ENCODE measurements around the gene ADAMTSL1.

ADAMTSL1 gene

DNA sequence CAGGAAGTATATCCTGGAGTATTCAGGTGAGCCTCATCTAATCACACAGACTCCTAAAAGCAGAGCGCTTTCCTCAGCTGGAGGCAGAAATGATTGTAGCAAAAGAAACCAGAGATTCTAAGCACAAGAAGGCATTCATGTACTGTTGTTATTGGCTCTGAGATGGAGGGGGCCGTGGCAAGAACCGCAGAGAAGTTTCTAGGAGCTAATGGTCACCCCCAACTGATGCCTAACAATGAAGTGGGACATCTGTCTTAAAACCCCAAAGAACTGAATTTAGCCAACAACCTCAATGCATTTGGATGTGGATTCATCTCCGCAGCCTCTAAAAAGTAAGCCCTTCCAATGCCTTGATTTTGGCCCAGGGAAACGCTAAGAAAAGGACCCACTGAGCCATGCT, 76.3 kb downstream of the ADAMTSL1 start:
- no peak for DNase-seq (ENCODE audit: low read depth)

DNA sequence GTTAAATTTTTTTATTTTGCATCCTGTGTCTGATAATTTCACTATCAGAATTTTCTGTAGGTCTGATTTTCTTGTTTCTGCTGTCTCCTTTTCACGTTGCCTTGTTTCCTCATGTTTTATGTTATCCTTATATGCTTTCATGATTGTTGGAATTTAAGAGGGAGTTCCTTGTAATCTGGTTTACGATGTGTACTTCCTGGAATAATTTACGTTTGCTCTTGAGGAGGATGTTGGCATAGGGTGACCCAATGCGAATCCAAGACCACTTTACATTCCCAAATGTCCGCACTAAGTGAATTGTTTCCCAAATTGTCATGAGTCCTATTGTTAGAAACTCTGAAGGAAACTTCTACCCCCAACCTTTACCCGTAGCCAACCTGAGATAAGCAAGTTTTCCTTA, 80.3 kb downstream of the ADAMTSL1 start:
- DNase-seq (ENCODE audit: low read depth), result no peak

DNA sequence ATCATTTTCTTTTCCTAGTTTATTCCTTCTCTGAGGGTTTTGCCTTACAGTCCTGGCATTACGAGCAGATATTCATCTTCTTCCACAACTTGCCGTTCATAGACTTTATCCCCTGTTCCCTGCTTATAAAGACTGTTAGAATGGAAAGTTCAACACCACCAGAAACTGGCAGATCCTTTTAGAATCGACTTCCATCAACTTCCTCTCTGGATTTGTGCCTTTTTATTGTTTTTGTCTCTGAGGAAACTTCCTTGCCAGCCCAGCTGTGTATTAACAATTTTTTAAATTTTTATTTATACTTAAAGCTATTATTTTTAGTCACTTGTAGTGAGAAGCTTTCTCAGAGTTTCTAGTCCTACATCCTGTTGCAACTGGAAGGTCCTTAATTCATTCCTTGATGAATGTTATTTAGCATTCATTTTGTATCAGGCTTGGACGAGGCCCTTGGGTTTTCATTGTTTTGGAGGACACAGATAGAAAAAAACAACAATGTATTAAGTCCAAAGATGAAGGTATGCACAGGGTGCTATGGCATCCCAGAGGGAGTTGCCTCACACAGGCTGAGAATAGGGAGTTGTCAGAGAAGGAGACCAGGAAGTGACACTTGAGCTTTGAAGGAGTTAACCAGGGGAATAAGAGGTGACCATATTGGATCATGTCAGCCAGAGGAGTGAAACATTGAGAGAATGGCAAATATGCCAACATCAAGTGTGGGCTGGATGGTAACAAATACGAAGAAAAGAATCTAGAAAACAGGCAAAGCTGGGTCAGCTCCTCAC, 81.3 kb downstream of the ADAMTSL1 start:
- DNase-seq (ENCODE audit: low read depth), result no peak

DNA sequence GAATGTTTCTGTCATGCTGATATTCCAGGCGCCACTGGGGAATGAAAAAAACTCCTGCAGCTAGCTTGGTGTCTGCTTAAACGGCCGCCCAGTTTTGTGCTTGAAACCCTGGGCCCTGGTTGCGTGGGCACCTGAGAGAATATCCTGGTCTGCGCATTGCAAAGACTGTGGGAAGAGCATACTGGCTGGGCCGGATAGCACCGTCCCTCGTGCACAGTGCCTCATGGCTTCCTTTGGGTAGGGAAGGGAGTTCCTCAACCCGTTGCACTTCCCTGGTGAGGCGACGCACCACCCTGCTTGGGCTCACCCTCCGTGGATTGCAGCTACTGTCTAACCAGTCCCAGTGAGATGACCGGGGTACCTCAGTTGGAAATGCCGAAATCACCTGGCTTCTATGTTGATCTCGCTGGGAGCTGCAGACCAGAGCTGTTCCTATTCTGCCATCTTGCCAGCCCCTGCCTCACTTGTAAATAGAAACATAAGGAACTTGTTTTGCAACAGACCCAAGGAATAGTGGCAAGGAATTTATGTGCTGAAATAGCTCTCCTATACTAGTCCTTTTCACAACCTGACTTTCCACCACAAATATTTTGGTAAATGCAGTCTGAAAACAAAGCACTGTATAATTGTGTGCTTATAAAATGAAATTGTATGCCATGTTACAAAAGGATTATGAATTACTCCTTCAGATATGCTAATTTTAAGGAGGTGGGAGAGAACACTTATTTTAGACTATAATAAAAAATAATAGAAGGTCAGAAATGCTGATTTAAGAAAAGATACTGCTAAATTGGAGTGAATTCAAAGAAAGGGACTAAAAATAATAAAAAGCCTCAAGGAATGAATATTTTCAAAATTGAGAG, 90.3 kb downstream of the ADAMTSL1 start:
- DNase-seq (ENCODE audit: low read depth), result no peak

DNA sequence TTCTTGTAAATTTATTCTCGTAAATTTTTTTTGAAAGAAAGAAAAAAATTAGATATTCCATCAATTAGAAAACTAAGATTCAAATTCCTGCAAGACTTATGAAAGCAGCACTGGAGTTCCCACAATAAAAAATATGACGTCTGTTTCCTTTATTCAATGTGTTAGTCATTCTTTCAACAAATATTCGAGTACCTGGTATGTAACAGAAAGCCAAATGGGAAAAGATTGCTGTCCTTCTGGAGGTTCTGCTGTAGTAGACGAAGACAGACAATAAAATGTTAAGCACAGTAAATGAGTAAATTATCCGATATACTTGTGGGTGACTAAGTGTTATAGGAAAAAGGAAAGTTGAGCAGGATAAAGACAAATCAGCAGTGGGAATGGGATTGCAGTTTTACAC, 92.2 kb downstream of the ADAMTSL1 start:
- DNase-seq (ENCODE audit: low read depth), result no peak

DNA sequence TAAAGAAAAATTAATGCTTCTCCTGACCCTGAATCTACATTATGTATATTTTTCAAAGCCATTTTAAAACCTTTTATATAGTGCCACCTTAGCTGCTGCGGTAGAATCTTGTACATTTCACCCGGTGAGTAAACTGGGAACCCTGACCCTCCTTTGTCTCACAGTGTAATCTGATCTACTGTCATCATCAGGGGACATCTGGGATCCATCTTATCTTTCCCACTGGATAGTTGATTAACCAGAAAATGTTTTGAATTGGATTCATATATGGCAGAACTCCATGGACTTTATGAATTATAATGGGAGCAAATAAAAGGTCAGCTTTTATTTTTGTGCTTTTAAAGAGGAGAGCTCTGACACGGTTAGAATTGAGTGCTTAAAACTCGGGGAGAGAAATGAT, 95.0 kb downstream of the ADAMTSL1 start:
- no peak for DNase-seq (ENCODE audit: low read depth)

DNA sequence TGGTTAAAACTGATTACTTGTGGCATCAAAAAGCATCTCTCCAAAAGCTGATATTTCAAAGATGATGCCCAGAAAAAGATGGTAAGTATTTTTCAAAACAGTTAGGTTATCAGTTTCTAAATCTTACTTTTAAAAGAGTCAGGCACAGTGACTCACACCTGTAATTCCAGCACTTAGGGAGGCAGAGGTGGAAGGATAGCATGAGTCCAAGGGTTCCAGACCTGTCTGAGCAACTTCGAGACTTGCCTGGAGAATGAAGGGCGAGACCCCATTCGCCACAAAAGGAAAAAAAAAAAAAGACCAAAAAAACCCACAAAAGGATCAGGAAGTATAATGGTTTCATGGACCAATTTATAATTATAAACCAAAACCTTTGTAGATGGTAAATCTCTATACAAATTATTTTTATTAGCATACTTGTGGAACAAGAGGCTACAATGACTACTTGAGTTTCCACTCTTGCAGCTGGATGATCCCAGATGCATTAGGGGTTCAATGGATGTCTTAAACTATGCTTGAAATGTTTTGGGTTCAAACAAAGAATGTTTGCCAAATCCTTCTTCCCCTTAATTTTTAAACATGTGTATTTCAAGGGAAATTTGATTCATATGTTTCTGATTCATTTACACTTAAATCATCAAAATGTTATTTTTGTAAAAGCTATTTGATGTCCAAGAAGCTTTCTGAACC, 96.1 kb downstream of the ADAMTSL1 start:
- no peak for DNase-seq (ENCODE audit: low read depth)

DNA sequence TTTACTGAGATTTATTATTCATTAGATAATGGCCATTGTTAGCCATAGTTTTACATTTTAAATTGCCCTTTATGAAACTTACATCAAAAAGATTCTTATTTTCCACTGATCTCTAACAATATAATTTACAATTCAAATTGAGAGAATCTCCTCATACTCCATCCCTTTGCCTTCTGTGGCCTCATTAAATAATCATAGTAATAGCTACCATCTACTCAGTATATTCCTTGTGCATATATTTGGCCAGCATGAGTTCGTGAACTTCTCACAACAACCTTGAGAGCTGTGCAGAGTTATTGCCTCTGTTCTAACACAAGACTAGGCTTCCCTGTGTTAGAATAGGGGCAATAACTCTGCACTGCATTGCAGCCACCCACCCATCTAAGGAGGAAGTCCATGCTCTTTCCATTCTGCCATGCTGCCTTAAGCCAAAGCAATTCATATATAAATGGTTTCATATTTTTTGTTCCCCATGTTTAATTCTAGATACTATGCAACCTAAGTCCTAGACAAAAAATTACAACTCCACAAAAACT, 99.1 kb downstream of the ADAMTSL1 start:
- DNase-seq (ENCODE audit: low read depth), result no peak

DNA sequence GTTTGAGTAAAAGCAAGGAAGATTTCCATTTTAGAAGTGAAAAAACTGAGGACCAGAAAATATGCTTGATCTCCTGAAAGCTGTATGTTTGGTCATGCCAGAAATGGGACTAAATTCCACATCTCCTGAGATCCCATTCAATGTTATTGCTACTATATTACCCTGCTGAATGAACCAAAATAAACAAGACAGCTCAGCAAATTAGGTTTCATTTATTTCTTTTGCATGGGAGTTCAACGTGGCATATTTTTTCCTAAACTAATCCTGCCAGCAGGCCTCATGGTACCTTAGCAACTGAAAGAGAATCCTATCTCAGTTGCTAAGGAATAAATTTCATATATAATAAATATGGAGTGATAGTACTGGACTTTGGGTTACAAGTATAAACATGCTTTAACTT, 101.7 kb downstream of the ADAMTSL1 start:
- DNase-seq (ENCODE audit: low read depth), result no peak

DNA sequence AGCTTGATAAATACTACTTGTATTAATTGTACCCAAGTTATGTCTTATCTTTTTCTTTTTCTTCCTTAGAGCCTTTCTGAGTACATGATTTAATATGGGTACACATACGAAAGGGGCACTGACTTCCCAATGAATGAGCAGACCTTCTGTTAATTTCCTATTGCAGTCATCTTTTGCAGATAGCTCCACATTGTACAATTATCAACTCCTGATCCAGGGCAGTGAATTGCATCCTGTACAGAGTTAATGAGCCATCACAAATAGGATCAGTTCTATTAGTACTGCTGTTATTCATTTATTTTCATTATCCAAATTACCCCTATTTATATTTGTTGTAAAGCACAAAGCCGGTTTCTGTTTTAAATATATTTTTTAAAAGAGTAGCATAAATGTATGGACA, 105.6 kb downstream of the ADAMTSL1 start:
- DNase-seq (ENCODE audit: low read depth), result no peak

DNA sequence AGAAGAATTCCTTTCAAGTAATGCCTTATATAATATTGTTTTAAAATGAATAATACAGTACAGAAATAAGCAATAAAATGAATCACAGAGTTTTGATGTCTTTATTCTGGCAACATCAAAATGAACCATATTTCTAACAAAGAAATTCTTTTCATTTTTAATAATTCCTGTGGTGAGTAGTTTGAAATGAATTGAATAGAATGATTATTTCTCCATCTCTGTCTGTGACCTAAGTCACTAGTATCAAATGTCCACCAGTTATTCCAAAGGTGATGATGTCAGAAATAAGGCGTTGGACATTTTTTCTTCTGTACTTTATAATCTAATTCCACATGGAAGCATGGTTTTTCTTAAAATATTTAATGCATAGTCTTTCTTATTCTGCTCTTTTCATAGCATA, 106.2 kb downstream of the ADAMTSL1 start:
- no peak for DNase-seq (ENCODE audit: low read depth)

DNA sequence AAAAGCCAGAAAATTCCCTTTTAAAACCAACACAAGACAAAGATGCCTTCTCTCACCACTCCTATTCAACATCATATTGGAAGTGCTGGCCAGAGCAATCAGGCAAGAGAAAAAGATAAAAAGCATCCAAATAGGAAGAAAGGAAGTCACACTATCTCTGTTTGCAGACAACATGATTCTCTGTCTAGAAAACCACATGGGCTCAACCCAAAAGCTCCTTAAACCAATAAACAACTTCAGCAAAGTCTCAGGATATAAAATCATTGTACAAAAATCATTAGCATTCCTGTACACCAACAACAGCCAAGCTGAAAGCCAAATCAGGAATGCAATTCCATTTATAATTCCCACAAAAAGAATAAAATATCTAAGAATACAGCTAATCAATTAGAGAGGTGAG, 112.0 kb downstream of the ADAMTSL1 start:
- DNase-seq (ENCODE audit: low read depth), result no peak

DNA sequence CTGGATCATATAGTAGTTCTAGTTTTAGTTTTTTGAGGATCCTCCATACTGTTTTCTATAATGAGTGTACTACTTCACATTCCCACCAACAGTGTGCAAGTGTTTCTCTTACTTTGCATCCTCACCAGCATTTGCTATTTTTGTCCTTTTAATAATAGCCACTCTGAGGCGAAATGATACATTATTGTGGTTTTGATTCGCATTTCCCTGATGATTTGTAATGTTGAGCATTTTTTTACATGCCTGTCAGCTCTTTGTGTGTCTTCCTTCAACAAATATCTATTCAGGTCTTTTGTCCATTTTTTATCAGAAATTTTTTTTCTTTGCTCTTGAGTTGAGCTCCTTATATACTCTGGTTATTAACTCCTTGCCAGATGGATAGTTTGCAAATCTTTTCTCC, 114.0 kb downstream of the ADAMTSL1 start:
- DNase-seq (ENCODE audit: low read depth), result no peak

DNA sequence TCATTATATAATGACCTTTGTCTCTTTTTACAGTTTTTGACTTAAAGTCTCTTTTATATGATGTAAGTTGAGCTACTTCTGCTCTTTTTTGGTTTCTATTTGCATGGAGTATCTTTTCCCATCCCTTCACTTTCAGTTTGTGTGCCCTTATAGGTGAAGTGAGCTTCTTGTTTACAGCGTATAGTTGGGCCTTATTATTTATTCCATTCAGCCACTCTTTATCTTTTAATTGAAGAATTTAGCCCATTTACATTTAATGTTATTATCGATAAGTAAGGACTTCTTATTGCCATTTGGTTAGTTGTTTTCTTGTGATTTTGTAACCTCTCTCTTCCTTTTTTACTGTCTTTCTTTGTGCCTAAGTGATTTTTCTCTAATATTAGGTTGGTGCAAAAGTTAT, 117.3 kb downstream of the ADAMTSL1 start:
- no peak for DNase-seq (ENCODE audit: low read depth)

DNA sequence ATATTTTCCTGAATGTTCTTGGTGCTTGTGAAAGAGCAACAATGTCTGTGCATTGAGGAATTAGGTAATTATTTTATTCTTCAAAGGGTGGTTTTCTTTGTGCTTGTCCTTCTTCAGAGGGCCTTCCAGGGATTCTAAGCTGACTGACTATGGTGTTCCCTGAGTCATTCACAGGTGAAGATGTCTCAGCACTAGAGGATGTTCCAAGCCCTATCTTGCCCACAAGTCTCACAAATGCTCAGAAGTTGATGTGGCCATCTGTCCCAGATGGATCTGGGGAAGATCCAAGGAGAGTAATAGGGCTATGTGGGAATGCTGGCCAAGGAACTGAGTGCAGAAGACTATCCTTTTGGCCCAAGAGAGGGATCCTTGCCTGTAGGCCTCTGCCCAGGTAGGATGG, 120.9 kb downstream of the ADAMTSL1 start:
- DNase-seq (ENCODE audit: low read depth), result no peak

DNA sequence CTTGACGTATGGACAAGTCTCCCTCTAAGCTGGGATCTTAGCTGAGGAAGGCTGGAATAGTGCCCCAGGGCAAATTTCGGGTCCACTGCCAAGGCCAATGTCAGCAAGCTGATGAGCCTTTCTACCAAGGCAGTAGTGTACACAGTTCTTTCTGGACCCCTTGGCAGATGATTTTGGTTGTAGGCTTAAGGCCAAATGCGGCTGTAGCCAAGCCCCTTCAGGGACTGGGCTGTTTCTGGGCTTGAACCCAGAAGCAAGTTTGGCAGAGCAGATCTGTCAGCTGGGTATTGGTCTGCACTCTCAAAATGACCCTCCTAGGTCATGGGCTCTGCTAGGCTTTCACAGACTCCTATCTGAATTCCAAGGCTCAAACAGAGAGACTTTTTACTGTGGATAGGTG, 121.6 kb downstream of the ADAMTSL1 start:
- no peak for DNase-seq (ENCODE audit: low read depth)

DNA sequence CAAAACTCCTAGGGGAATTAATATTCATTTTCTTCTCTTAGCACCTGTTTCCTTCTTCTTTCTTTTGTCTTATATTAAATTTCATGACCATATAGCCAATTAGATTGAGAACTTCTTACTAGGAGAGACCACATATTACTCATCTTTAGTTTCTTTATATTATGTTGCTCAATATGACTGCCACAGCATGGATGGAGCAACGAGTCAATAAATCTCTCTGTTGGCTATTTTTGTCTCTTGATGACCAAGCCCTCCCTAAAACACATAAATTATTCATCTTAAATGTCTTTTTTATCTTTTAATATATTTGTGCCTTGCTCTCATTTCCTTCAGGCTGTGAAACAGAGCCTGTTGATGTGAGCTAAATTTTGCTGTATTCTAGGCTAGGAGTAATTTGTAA, 123.0 kb downstream of the ADAMTSL1 start:
- DNase-seq (ENCODE audit: low read depth), result no peak

DNA sequence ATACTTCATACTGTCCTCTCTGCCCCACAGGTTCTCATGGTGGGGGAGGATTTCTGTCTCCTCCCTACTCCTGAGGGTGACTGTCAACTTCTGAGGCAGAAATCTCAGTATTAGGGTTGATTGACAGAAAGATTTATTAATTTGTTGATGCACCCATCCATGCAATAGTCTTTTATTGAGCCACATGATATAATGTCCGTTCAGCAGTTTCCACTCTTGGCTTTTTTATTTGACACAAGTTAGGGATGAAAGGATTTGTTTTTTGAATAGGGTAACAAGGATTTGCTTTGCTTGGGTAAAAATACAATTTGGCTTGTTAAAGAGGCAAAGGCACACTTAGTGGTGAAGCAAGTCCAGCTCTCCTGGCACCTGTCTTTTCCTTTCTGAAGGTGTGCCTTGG, 125.0 kb downstream of the ADAMTSL1 start:
- DNase-seq (ENCODE audit: low read depth), result no peak

DNA sequence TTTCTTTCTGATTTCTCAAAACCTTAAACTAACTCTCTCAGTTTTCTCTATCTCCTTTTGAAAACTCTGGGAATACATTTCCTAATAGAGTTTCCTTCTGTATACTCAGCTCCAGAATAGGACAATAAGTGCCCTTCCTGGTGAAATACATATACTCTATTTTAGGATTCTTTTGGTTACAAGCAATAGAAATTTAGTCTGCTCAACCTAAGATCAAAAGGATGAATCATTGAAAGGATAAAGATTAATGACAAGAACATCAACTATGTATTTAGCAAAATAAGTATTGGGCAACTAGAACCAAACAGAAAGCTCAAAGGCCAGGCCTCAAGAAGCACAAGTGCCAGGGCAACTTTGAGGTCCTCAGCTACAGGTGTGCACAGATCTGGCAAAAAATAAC, 127.1 kb downstream of the ADAMTSL1 start:
- no peak for DNase-seq (ENCODE audit: low read depth)

DNA sequence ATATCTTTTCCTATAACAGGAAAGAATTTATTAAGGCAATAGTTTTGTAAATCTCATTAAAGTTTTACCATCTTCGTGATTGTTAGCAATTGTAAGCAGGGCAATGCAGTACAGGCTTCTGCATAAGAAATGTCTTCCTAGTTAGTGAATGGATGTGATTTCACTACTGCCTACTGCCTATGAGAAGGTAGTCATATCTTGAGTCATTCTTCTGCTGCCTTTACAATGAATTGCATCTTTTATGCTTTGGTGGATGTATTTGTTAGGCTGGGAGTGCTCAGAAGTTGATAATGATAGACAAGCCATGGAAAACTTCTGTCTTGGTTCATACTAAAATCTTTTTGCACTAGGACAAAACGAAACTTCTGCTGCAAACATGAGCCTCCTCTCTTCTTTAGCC, 128.0 kb downstream of the ADAMTSL1 start:
- DNase-seq (ENCODE audit: low read depth), result no peak

DNA sequence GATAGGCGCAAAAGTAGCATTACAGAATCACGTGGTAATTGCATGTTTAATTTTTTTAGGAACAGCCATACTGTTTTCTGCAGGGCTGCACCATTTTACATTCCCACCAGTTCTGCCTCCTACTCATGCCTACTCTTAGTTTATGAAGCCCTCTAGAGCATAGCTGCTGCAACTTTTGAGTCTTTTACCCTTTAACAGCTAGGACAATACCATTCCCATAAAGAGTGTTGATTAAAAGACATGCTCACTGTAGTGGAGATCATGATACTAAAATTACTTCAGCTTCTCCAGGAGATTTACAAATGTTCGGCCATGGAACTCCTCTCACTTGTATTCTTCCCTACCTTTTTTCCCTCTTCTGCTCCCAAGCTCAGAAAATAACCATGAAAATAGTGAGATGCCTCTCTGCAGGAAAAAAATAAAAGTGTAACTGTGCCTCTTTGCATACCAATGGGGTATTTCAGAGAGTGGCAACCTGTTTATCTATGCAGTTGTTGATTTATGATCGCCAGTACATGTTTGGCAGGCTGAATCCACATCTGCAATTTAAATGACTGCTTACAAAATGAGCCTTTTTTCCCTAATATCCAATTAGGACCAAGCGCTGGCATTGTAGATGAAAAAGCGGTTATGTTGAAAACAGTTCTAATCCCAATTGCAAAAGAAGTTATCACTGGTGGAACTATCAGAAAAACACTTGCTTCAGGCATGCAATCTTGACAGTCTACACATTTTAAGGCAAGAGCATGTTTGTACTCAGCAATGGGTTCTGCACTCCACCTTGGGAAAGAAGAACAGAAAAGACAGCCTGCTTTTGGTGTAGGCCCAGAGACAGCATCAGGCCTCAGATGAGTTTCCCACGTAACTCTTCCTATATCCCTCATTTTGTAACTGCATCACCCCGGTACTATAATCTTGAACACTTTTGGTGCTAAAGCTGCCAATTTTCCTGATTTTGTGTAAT, 131.1 kb downstream of the ADAMTSL1 start:
- DNase-seq (ENCODE audit: low read depth), result no peak

Data from activated T-cell treated with anti-CD3 and anti-CD28 coated beads for 24 hours (primary cell).